ENCODE data around the gene CARF.

DNA sequence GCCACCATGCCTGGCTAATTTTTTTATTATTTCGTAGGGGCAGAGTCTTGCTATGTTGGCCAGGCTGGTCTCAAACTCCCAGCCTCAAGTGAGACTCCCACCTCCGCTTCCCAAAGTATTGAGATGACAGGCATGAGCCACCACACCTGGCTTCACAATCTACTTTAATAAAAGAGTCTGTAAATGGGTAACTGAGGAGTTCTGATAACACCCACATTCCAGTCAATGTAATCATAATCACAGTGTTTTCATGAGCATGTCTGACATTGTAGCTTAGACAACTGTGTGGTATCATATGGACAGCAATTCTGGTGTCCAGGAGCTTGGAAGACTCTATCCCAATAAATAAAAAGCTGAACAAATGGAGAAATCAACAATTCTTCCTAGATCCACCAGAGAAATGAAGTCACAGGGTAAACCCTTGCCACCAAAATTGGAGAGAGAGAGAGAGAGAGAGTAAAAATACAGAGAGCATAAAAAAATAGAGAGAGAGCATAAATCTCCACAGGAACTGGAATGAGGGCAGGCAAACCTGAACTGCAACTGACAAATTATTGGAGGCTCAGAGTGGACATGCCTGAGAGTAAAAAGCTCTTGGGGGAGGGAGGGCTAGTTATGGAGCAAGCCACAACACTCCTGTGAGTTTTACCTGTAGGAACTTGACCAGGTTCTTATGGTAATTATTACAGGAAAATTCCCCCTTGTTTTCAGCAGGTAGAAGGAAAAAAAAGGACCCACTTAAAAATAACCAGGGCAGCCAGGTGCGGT lies 90.2 kb downstream of the CARF start:
- TF ChIP-seq, protein P1, sequence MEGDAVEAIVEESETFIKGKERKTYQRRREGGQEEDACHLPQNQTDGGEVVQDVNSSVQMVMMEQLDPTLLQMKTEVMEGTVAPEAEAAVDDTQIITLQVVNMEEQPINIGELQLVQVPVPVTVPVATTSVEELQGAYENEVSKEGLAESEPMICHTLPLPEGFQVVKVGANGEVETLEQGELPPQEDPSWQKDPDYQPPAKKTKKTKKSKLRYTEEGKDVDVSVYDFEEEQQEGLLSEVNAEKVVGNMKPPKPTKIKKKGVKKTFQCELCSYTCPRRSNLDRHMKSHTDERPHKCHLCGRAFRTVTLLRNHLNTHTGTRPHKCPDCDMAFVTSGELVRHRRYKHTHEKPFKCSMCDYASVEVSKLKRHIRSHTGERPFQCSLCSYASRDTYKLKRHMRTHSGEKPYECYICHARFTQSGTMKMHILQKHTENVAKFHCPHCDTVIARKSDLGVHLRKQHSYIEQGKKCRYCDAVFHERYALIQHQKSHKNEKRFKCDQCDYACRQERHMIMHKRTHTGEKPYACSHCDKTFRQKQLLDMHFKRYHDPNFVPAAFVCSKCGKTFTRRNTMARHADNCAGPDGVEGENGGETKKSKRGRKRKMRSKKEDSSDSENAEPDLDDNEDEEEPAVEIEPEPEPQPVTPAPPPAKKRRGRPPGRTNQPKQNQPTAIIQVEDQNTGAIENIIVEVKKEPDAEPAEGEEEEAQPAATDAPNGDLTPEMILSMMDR (IDR thresholded peaks at IDR 0.05; ENCODE audit: low read depth, low read length, missing input control), result no peak
- TF ChIP-seq, protein P2, sequence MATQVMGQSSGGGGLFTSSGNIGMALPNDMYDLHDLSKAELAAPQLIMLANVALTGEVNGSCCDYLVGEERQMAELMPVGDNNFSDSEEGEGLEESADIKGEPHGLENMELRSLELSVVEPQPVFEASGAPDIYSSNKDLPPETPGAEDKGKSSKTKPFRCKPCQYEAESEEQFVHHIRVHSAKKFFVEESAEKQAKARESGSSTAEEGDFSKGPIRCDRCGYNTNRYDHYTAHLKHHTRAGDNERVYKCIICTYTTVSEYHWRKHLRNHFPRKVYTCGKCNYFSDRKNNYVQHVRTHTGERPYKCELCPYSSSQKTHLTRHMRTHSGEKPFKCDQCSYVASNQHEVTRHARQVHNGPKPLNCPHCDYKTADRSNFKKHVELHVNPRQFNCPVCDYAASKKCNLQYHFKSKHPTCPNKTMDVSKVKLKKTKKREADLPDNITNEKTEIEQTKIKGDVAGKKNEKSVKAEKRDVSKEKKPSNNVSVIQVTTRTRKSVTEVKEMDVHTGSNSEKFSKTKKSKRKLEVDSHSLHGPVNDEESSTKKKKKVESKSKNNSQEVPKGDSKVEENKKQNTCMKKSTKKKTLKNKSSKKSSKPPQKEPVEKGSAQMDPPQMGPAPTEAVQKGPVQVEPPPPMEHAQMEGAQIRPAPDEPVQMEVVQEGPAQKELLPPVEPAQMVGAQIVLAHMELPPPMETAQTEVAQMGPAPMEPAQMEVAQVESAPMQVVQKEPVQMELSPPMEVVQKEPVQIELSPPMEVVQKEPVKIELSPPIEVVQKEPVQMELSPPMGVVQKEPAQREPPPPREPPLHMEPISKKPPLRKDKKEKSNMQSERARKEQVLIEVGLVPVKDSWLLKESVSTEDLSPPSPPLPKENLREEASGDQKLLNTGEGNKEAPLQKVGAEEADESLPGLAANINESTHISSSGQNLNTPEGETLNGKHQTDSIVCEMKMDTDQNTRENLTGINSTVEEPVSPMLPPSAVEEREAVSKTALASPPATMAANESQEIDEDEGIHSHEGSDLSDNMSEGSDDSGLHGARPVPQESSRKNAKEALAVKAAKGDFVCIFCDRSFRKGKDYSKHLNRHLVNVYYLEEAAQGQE (IDR thresholded peaks at IDR 0.05), result no peak
- no peak for TF ChIP-seq SP1 (IDR thresholded peaks at IDR 0.05)
